Stromal cell of bone marrow (primary cell): Measurements from ENCODE around the gene CDH18.

Experiments
- DNase-seq: peaks from one replicate; pipeline ENCODE4 v3.0.0-alpha.2; 2012; ENCODE audit warnings: low read depth

The CDH18 gene

DNA sequence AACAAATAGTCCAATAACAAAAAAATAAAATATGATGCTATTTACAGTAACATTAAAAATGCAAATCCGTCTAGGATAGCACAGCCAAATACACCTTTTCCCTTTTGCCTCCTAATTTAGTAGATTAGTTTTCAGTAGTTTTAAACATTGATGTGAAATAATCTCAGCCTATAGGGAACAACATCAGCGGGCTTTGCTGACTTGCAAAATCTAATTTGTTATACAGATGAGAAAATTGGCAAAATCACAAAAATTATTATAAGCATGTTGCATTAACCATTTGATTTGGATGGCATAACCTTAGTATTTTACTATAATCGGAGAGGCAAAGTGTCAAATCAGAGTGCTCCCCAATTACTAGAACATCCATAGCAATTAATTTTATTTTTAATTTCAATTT is 563.5 kb downstream of the CDH18 start:
- DNase-seq, result no peak
